ENCODE results near the gene PRR19.

PRR19 gene

GRCh38 chr19:42349378-42350107, 47.6 kb downstream of the PRR19 start:
- DNase-seq (ENCODE audit: low spot score) = no peak

GRCh38 chr19:42350417-42350816, 48.5 kb downstream of the PRR19 start:
- DNase-seq (ENCODE audit: low spot score) = no peak

GRCh38 chr19:42351079-42351735, 49.3 kb downstream of the PRR19 start:
- DNase-seq (ENCODE audit: low spot score) = no peak

GRCh38 chr19:42352301-42353259, 50.6 kb downstream of the PRR19 start:
- DNase-seq (ENCODE audit: low spot score) = no peak

GRCh38 chr19:42353341-42354015, 51.5 kb downstream of the PRR19 start:
- DNase-seq (ENCODE audit: low spot score) = no peak

GRCh38 chr19:42355896-42356295, 54.0 kb downstream of the PRR19 start:
- DNase-seq (ENCODE audit: low spot score) = no peak

- no peak for DNase-seq (ENCODE audit: low spot score)
Measured at GRCh38 chr19:42356686-42357085, 54.8 kb downstream of the PRR19 start.

GRCh38 chr19:42357290-42357689, 55.4 kb downstream of the PRR19 start:
- DNase-seq (ENCODE audit: low spot score) = no peak

Measured in iPS-NIHi11 (cell line).